HG03354 (cell line): Measurements from ENCODE around the gene FHIT.

Source experiments
- ATAC-seq: cut with Tn5 transposase; IDR thresholded peaks from one replicate; pipeline ENCODE4 v1.9.1; 2021; ENCODE audit warnings: mild to moderate bottlenecking; ENCODE audit not compliant: unreplicated experiment, poor library complexity, severe bottlenecking

The FHIT gene

DNA sequence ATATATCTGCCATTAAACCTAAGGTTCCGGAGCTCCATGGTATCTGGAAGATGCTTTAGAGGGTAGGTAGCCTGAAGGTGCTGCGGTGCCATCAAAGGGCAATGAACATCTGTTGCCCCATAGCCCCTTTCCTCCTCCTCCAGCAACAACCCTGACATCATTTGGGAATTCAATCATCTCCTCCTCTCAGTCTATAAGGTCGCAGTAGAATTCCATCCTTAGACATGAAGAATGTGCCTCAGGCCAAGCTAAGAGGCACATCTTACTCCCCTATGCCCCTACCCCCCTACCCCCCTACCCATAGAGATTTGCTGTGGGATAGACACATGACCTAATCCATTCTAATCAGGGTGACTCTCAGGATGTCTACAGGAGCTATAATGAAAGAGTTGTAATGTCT lies 1101.8 kb downstream of the FHIT start:
- no peak for ATAC-seq

DNA sequence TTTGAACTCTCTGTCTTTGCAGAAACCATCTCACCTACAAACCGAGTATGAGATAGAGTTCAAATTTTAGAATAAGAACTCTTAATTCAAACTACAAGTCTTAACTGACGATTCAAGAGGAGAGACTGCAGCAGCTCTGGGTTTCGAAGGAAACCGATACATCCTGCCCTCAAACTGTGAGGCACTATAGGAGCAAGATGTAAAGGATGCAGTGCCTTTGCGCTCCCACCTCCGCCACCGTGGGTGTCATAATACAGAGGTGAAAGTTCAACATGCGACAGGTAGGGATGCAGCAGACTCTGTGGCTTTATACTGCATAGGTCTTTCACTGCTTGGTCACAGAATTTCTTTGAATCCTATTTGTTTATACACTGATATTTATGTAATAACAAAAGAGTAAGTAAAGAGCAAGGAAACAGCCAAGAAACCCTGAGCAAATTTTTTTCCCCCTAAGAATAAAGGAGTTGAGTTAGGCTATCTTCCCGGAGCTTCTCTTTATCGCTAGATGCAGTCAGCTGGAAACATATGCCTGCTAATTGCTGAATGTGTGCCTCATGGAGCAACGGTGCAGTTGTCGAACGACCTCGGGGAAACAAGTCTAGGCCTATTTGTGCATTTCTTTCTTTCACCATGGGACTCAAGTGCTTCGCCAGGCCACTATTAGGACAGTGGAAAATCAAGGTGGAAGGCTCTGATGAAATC lies 1103.9 kb downstream of the FHIT start:
- no peak for ATAC-seq

DNA sequence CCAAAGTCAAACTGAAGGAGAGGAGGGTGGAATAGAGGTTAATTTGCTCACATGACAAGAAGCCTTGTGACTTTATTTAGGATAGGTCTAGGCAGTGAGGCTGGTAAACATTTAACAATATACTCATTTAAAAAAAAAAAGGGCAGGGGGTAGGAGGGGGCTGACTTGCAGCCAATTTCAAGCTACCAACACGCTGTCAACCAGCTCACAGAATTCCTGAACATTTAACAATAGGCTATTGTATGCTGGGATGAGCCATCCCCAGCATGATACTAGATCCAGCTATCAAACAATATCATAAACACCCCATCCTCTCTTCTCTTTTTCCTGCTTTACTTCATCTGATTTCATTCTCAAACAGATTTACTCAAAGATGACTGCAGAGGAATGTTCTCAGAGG lies 1105.1 kb downstream of the FHIT start:
- no peak for ATAC-seq

DNA sequence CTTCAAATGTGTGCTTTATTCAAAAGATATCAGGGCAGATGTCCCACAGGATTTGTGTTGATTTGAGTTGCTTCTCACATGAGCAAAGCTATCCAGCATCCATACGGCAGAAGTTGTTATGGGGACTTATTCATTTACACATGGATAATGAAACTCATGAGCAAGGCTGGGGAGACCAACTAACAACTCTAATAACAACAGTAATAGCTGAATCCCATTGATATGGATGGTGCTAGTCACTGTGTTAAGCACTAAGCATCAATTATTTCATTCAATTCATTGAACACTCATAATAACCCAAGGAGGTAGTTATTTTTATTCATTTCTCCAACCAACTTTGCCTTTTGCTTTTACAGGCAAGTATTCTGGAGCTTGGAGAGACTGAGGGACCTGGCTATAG lies 1107.2 kb downstream of the FHIT start:
- ATAC-seq: no peak

DNA sequence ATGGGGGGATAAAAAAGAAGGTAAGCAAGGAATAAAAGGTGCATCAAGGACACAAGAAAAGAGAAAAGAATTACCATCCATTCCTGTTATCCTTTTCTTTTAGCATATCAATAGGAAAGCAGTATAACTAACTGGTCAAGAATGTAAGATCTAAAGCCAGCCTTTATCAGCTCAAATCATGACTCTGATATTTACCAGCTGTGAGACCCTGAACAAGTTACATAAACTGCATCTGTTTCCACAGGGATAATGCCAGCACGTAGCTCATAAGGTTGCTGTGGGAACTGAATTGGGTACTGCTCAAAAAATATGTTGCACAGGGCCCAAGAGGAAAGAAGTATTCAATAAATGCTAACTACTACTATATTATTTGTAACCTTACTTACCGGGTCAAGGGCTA lies 1109.2 kb downstream of the FHIT start:
- no peak for ATAC-seq

DNA sequence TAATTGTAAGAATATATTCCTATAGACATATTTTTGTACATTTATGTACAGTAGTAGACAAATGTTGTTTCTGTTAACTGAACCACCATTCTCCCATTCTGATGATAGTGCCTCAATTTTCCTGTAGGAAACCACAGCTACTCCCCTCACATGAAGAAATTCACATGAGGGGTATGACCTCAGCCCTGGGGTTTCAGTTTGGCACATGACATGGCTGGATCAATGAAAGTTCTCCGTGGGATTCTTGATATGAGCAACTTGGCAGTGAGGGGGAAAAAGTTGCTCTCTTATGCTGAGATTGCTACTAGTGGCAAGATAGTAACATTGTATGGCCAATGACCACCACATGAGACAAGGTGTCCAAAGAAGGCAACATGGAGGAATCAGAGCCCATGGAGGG lies 1111.1 kb downstream of the FHIT start:
- no peak for ATAC-seq

DNA sequence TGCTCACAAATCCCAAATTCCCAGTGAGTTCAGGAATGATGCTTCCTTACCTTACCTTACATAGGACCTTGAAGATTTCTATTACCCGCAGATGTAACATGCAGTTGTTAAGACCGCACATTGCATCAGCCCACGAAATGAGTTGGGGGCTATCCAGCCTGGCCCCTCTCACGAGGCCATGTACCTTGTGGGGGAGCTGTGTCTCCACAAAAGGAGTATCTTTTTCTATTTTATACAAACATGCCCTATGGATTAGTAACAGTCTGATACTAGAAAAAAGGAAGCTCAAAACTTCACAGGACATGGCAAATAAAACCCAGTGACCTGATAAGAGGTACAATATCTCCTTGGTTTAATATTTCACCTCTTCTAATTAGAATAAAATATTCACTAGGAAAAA lies 1114.7 kb downstream of the FHIT start:
- ATAC-seq: no peak

DNA sequence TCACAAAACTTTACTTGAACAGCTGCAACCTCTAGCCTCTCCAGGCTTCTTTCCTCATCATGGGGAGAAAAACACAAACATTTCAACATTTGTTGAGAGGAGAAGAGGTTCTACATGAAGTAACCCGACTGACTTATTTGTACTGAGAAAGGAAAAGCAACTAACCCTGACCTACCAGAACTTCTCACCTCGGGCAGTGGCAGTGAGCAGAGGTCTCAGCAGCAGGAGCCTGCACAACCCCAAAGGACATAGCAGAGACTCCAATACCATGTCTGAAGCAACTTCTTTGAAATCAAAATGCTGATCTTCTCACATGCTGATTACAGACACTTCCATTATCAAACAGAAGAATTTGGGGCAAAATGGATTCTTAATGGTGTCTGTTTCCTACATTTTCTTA lies 1115.8 kb downstream of the FHIT start:
- no peak for ATAC-seq

DNA sequence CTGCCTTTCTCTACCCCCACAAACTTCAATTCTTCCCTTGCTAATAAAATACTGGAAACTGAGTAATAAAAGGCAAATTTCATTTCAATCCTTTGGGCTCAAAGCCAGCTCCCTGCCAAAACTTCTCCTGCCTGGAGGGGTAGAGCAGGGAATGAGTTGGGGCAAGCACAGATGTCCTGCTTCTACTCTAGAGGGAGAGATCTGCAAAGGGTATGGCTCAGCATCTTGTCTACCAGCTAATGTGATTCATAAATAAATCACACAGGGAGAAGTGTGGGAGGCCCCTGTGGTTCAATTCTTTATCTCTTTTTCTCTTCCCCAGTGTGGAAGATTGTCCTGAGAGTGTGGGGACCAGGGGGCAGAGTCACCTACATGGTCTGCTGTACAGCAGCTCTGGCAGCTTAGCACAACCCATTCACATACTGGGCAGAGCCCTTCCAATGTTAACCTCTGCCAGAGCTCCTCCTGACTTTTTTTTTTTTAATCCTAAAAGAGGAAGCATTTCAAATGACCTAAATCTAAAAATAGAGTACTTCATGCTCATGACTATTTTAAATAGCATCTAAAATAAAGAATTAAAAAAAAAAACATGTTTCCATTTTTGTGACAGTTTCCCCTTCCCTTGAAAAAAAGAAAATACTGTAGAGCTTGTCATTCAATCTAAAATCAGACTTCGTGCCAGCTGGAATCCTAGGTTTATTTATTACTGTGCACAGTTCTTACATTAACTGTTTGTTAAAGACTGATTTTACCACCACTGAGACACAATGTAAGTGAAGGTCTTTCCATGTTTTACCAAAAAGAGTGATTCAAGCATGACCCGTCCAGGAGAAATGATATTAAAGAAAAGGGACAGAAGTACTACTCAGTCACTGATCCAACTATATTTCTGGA lies 1117.7 kb downstream of the FHIT start:
- ATAC-seq: no peak

DNA sequence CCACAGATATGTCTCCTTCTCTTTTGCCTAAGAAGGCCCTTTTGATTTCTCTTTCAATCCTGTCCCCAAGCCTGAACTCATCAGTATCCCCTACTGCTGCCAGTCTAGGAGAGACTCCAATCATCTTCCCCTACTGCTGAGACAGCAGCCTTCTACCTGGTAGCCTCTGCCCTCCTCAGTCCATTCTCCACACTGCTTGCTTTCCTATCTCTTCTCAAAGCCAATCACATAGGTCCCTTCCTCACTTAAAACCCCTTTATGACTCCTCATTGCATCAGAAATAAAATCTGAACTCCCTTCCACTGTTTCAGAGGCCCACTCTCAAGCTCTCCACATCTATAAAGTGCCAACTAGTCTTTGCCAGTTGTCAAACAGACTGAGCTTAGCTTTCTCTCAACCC lies 1119.6 kb downstream of the FHIT start:
- ATAC-seq: no peak

DNA sequence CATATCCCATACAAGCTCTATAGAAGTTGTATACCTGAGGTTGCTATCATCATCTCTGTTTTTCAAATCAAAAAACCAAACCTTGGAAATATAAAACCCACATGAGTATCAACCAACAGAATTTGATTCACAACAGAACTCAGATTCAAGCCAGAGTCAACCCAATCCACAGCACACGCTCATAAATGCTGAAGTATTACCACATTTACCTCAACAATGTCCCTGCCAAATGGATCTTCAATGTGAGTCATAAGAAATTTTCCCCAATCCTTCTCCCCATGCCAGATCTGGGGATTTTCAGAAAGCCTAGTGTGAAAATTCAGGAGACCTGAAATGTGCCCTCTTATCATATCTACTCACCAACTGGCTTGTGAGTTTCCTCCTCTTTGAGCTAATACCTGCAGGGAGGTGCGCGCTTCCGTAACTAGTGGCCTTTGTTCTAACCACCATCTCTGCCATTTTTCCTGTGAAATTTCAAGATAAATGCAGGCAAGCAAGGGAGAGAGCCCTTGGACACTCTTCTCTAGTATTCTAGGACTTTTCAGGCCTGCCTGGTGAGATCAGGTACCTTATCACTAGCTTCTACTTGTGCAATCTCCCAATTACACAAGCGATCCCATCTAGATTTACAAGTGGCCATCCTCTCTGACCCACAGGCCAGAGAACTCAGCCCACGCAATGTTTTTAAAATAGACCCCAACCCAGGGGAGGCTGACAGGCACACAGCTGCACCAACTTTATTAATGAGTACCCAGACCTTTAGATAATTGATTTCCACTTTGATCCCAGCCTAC lies 1124.5 kb downstream of the FHIT start:
- ATAC-seq: no peak

DNA sequence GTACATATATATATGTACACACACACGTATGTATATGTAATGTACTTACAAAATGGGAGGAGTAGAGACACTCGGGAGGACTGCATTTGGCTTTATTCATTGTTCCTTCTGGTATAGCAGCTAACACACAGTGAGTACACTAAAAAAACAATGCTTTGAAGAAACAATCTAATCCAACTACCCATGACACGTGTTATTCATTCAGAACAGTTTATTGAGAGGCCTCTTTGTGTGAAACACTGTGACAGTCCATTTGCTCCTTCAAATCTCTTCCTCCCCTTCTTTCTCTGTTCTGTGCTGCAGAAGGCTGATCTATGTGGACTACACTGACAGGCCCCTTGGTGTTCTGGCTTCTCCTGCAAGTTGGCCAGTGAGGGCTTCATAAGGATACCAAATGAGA lies 1125.6 kb downstream of the FHIT start:
- ATAC-seq: no peak

DNA sequence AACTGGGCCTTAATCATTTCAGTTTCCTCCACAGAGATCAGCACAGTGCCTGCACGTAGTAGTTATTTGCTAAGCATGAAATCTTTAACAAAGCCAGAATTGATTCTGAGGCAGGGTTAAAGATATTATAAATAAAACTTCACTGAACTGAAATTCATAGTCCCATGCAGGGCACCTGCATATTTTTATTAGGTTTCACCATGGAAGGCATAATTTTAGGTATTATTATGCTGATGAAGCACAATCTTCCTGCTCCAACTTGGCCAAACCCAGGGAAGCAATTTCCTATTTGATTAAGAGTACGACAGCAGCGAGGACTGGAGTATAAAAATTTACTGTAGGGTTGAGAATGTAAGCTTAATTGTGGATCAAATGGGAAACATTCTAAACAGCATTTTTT lies 1131.0 kb downstream of the FHIT start:
- ATAC-seq: no peak

DNA sequence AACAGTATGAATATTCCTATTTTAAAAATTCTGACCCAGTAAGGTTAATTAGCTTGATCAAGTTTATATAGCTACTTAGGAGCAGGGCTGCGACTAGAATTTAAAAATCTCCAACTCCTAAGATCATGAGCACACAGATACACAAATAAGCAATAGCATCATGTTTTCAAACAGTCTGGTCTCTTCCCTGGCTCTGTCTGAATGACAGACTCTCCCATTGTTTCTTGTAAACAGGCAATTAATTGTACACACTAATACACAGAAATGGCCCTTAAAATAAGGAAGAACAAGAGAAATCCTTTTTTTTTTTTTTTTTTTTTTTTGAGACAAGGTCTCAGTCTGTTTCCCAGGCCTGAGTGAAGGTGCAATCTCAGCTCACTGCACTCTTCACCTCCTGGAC lies 1137.1 kb downstream of the FHIT start:
- no peak for ATAC-seq

DNA sequence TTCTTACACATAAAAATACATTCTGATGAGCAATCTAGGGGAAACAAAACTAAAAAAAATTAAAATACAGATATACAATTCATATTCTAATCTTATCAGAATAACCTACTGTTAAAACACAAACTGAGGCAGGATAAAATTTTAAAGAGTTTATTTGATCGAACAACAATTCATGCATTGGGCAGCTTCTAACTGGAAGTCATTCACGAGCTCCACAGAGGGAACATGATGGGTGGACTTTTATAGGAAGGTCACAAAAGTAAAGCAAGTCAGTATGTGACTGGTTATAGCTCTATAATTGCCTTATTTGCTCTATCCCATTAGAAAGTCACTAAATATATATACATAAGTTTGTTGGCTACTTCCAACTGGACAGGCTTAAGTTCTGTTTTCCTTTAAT lies 1144.0 kb downstream of the FHIT start:
- ATAC-seq: no peak

DNA sequence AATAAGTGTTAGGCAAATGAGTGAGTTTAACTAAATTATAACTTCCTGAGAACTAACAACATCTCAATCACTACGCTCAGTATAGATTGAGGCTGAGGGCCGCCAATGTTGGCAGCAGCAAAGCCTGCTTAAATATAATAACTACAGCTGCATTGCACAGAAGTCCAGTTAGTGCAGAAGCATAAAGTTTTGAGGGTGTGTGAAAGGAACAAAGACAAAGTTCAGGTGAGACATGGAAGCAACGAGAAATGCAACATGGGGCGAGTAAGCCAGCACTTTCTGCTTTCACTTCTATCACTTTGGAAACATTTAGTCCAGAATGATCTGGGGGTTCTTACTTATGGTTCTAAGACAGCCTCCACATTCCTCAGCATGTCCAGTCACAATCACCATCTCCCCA lies 1149.1 kb downstream of the FHIT start:
- ATAC-seq: no peak

DNA sequence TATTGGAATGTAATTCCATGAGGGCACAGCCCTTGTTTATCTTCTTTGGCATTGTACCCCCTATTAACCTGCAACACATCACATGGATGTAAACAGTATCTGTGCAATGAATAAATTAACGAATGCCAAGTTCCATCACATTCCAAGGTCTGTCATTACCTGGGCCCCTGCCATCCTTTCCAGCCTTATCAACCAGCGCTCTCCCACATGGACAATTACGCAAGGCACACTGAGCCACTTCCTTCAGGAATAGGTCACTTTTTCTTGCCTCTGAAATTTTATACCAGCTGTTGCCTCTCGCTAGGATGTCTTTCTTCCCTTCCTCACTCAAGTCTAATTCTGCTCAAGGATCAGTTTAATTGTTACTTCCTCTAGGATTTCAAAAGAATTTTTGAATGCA lies 1149.6 kb downstream of the FHIT start:
- ATAC-seq: no peak

DNA sequence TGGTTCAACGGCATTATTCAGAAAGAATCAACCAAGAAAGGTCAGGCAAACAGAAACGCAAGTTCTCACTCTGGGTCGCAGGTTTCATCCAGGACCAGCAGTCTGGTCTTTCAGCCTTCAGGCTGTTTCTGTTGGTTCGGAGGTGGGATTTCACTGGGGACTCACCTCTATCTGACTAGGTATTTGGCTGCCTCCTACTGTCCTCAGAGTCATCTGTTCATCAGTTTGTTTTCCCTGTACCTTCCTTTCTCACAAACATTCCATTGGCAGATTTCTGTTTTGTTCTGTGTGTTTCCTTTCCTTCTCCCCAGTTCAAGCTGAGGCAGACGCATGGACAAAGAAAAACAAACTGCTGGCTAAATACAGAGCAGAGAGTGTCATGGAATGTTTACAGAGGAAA lies 1154.8 kb downstream of the FHIT start:
- no peak for ATAC-seq

DNA sequence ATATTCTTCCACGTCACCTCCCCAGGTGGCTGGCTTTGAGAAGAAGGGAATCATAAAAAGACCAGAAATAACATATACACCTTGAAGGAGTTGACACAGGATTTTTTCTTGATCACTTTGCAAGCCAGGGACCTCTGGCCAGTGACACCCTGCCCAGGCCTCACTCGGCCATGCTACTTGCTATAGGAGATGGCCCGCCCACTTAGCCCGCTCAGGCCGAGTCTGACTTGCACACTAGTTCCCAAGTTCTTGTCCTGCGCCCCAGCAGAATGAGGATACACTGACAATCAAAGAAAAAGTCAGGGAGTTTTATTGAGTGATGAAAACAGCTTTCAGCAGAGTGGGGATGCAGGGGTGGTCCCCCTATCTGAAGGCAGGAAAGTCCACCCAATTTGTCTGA lies 1155.3 kb downstream of the FHIT start:
- no peak for ATAC-seq

DNA sequence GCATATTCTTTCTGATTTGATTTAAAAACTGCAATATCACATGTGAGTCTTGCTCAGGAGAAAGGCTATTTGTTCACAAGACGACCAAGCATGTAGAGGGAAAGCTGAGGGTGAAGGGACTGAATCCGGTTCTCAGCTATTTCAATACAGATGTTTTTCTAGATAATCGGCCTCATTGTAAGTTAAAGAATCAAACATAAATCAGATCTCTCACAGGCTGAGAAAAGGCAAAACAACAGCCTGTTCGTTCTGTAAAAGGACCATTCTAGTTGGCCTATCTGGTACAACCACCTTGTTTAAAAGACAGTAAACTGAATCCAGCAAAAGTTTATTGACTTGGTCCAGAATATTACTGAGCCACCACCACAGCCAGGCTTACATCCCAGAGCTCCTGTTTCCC lies 1155.7 kb downstream of the FHIT start:
- ATAC-seq: no peak
